H1 (cell line): ENCODE measurements around the gene RAPH1. TPM values are rescaled to one million over a fixed set of nuclear protein-coding genes. Genes with fewer than 3 reads are reported as not detected.

ENCODE experiments used
- GTF2F1 ChIP-seq: IDR thresholded peaks from 2 replicates; pipeline ENCODE4 v1.6.1; 2012; ENCODE audit warnings: low read depth, low read length, improper control_type of control experiment, borderline replicate concordance
- JUN ChIP-seq: IDR thresholded peaks from 2 replicates; pipeline ENCODE4 v1.6.1; 2011; ENCODE audit warnings: low read depth, mild to moderate bottlenecking, improper control_type of control experiment, low read length
- JUND ChIP-seq: IDR thresholded peaks from 2 replicates; pipeline ENCODE4 v1.6.1; 2011; ENCODE audit warnings: mild to moderate bottlenecking, improper control_type of control experiment, low read length
- MAFK ChIP-seq: IDR thresholded peaks from 2 replicates; pipeline ENCODE4 v1.6.1; 2012; ENCODE audit warnings: low read depth, mild to moderate bottlenecking, improper control_type of control experiment, low read length
- NRF1 ChIP-seq: IDR thresholded peaks from 2 replicates; pipeline ENCODE4 v1.6.1; 2011; ENCODE audit warnings: mild to moderate bottlenecking, low read depth, low read length, improper control_type of control experiment
- POLR2AphosphoS5 ChIP-seq: IDR thresholded peaks from 2 replicates; pipeline ENCODE4 v1.6.1; 2011; ENCODE audit warnings: low read depth, low read length
- POU5F1 ChIP-seq: IDR thresholded peaks from 2 replicates; pipeline ENCODE4 v1.6.1; 2011; ENCODE audit warnings: low read depth, mild to moderate bottlenecking, low read length, moderate library complexity
- SP2 ChIP-seq: IDR thresholded peaks from 2 replicates; pipeline ENCODE4 v1.6.1; 2012; ENCODE audit warnings: mild to moderate bottlenecking, low read length, inconsistent platforms
- SRF ChIP-seq: IDR thresholded peaks from 2 replicates; pipeline ENCODE4 v1.6.1; 2011; ENCODE audit warnings: mild to moderate bottlenecking, low read depth, low read length, moderate library complexity
- TAF7 ChIP-seq: optimal IDR thresholded peaks from 2 replicates; pipeline ENCODE3; 2011; ENCODE audit warnings: low read depth, mild to moderate bottlenecking, inconsistent platforms, low read length, moderate library complexity, borderline replicate concordance
- polyA plus RNA-seq, 7 experiments: library from polyadenylated mRNA; depleted of rRNA in 3 of 7; stranded (reverse) in 5 of 7; unstranded in 2 of 7; fragments of >200 nt in 5 of 7; fragments of 200-250 nt in 2 of 7; gene quantifications; 1 replicate in 5 of 7; 2 replicates in 1 of 7; 4 replicates in 1 of 7; pipeline versions ENCODE4 v1.2.1 to v1.2.3, GENCODE V29; 2011 to 2013; ENCODE audit warnings: missing spikeins in 2 of 7, mixed read lengths in 2 of 7
- total RNA-seq: library from RNA; stranded (reverse); fragmentation: NEBNext Ultra II Directional; extraction: Animal tissue kit (Norgen Biotek cat#: 25700); gene quantifications from 2 replicates; pipeline ENCODE4 v1.2.1, GENCODE V29; 2021
- TF ChIP-seq, protein P1 (sequence below): fragments of 300-600 bp; sonication (generic); IDR thresholded peaks from 2 replicates; pipeline ENCODE4 v1.7.1; 2012; ENCODE audit warnings: low read length, moderate library complexity, mild to moderate bottlenecking, inconsistent platforms; ENCODE audit not compliant: insufficient replicate concordance

RAPH1 gene
- total and polyA plus RNA-seq, 2 of the 8 experiments (the other 6 are each of a cell fraction or from before 2014, with no cell fraction given) = 3.8 to 27.4 TPM

DNA sequence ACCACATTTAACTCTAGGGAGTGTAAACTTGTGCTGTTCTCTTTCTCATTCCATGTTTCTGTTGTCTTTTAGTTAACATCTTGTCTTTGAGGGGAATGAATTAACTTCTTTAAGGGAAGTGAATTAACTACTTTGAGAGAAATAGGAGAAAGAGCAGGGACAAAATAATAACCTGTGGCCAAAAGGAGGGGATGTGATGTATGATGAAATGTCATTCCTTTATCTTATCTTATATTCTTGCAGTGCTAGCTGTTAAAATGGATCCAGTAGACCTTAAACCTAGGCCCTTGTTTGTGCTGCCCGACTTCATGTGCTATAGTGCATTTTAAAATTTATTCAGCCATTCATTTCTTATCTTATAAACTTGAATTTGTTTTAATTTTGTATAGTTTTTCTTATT is 188.5 kb downstream of the RAPH1 start (continued):
- TF ChIP-seq, protein P1, sequence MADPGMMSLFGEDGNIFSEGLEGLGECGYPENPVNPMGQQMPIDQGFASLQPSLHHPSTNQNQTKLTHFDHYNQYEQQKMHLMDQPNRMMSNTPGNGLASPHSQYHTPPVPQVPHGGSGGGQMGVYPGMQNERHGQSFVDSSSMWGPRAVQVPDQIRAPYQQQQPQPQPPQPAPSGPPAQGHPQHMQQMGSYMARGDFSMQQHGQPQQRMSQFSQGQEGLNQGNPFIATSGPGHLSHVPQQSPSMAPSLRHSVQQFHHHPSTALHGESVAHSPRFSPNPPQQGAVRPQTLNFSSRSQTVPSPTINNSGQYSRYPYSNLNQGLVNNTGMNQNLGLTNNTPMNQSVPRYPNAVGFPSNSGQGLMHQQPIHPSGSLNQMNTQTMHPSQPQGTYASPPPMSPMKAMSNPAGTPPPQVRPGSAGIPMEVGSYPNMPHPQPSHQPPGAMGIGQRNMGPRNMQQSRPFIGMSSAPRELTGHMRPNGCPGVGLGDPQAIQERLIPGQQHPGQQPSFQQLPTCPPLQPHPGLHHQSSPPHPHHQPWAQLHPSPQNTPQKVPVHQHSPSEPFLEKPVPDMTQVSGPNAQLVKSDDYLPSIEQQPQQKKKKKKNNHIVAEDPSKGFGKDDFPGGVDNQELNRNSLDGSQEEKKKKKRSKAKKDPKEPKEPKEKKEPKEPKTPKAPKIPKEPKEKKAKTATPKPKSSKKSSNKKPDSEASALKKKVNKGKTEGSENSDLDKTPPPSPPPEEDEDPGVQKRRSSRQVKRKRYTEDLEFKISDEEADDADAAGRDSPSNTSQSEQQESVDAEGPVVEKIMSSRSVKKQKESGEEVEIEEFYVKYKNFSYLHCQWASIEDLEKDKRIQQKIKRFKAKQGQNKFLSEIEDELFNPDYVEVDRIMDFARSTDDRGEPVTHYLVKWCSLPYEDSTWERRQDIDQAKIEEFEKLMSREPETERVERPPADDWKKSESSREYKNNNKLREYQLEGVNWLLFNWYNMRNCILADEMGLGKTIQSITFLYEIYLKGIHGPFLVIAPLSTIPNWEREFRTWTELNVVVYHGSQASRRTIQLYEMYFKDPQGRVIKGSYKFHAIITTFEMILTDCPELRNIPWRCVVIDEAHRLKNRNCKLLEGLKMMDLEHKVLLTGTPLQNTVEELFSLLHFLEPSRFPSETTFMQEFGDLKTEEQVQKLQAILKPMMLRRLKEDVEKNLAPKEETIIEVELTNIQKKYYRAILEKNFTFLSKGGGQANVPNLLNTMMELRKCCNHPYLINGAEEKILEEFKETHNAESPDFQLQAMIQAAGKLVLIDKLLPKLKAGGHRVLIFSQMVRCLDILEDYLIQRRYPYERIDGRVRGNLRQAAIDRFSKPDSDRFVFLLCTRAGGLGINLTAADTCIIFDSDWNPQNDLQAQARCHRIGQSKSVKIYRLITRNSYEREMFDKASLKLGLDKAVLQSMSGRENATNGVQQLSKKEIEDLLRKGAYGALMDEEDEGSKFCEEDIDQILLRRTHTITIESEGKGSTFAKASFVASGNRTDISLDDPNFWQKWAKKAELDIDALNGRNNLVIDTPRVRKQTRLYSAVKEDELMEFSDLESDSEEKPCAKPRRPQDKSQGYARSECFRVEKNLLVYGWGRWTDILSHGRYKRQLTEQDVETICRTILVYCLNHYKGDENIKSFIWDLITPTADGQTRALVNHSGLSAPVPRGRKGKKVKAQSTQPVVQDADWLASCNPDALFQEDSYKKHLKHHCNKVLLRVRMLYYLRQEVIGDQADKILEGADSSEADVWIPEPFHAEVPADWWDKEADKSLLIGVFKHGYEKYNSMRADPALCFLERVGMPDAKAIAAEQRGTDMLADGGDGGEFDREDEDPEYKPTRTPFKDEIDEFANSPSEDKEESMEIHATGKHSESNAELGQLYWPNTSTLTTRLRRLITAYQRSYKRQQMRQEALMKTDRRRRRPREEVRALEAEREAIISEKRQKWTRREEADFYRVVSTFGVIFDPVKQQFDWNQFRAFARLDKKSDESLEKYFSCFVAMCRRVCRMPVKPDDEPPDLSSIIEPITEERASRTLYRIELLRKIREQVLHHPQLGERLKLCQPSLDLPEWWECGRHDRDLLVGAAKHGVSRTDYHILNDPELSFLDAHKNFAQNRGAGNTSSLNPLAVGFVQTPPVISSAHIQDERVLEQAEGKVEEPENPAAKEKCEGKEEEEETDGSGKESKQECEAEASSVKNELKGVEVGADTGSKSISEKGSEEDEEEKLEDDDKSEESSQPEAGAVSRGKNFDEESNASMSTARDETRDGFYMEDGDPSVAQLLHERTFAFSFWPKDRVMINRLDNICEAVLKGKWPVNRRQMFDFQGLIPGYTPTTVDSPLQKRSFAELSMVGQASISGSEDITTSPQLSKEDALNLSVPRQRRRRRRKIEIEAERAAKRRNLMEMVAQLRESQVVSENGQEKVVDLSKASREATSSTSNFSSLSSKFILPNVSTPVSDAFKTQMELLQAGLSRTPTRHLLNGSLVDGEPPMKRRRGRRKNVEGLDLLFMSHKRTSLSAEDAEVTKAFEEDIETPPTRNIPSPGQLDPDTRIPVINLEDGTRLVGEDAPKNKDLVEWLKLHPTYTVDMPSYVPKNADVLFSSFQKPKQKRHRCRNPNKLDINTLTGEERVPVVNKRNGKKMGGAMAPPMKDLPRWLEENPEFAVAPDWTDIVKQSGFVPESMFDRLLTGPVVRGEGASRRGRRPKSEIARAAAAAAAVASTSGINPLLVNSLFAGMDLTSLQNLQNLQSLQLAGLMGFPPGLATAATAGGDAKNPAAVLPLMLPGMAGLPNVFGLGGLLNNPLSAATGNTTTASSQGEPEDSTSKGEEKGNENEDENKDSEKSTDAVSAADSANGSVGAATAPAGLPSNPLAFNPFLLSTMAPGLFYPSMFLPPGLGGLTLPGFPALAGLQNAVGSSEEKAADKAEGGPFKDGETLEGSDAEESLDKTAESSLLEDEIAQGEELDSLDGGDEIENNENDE = no peak
- no peak for TF ChIP-seq POLR2AphosphoS5
- no peak for TF ChIP-seq MAFK
- TF ChIP-seq SRF = no peak
- no peak for TF ChIP-seq NRF1
- no peak for TF ChIP-seq GTF2F1
- no peak for TF ChIP-seq SP2
- no peak for TF ChIP-seq JUN
- TF ChIP-seq JUND = no peak
- no peak for TF ChIP-seq TAF7
- TF ChIP-seq POU5F1 = no peak
